Measurements from ENCODE around the gene PDIA4. TPM values are rescaled to one million over a fixed set of nuclear protein-coding genes. Genes with fewer than 3 reads are reported as not detected.
"Not testable (repeated sequence)": the region's sequence is repeated elsewhere in the genome, so short reads cannot be mapped to it uniquely, and the experiment has no call there.

Gene PDIA4
- polyA plus RNA-seq, 3 donors, result 36.5 to 51.2 (median 37.0) TPM

DNA sequence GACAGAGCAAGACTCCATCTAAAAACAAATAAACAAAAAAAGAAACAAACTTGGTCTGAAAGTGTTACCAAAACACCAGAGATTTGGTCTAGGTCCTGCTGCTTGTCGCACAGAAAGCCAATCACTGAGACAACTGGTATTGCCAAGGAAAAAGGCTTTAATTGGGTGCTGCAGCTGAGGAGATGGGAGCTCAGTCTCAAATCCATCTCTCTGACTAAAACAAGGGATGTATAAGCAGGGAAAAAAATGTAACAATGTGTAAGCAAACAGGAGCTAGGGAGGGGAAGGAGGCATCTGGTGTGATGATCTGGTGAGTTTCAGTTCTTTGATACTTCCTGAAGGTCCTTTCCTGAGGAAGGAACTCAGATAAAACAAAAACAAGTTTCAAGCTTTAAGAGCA lies 8.4 kb upstream of the PDIA4 start:
- 100% methylated on average over 1 of the region's 1 CpG for WGBS (ENCODE audit: insufficient coverage)
- Mint-ChIP-seq H3K27ac (no peak overlapping the region), H3K4me3 (no peak overlapping the region)

DNA sequence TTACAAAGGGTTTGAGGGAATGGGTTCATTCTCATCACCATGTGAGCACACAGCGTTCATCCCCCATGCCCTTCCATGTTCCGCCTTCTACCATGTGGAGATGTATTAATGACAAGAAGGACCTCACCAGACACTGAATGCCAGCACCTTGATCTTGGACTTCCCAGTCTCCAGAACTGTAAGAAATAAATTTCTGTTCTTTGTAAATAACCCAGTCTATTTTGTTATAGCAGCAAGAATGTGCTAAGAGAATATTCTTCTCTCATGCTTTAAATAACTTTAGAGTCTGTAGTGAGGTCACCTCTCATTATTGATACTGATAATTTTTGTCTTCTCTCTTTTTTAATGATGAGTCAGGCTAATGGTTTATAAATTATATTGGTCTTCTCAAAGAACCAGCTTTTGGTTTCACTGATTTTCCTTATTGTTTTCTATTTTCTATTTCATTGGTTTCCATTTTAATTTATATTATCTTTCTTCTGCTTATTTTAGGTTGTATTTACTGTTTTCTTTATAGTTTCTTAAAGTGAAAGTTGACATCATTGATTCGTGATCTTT lies 3.1 kb upstream of the PDIA4 start:
- Mint-ChIP-seq H3K4me3 (no peak overlapping the region), H3K4me1 (peaks cover 20% of the 10 kb centered on the region), H3K9me3 (peaks cover 5 to 13% (median 8%) of the 10 kb centered on the region in 7 donors), H3K36me3 (no peaks in the 10 kb centered on the region), H3K27me3 (ENCODE audit: low read depth in 3 of 3) (peaks cover 2 to 3% (median 2%) of the 10 kb centered on the region in 3 donors), H3K27ac (no peak overlapping the region)
- H3K27me3 ChIP-seq (ENCODE audit: control insufficient read depth in 2 of 2, insufficient read depth in 2 of 2, low read length in 2 of 2), result no peaks in the 10 kb centered on the region
- DNase-seq, result no peak
- WGBS (ENCODE audit: insufficient coverage), result no CpG with 5 or more reads among the region's 3 CpGs
- intact Hi-C loops (cut with micrococcal nuclease), result no loop called here
- H4K20me1 ChIP-seq (ENCODE audit: insufficient read depth, low read length), result no peaks in the 10 kb centered on the region
- H3K36me3 ChIP-seq (replicated peaks in 1 of 2; ENCODE audit: control insufficient read depth in 1 of 2, insufficient read depth in 2 of 2, low read length in 2 of 2), result no peaks in the 10 kb centered on the region
- peaks cover 17% of the 10 kb centered on the region for H3K79me2 ChIP-seq (ENCODE audit: insufficient read depth, low read length)
- TF ChIP-seq, protein P1, sequence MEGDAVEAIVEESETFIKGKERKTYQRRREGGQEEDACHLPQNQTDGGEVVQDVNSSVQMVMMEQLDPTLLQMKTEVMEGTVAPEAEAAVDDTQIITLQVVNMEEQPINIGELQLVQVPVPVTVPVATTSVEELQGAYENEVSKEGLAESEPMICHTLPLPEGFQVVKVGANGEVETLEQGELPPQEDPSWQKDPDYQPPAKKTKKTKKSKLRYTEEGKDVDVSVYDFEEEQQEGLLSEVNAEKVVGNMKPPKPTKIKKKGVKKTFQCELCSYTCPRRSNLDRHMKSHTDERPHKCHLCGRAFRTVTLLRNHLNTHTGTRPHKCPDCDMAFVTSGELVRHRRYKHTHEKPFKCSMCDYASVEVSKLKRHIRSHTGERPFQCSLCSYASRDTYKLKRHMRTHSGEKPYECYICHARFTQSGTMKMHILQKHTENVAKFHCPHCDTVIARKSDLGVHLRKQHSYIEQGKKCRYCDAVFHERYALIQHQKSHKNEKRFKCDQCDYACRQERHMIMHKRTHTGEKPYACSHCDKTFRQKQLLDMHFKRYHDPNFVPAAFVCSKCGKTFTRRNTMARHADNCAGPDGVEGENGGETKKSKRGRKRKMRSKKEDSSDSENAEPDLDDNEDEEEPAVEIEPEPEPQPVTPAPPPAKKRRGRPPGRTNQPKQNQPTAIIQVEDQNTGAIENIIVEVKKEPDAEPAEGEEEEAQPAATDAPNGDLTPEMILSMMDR (IDR thresholded peaks at IDR 0.05), result no peak
- no peak overlapping the region for H3K4me3 ChIP-seq (replicated peaks in 1 of 3; ENCODE audit: low read depth in 2 of 3, low read length in 3 of 3)
- peaks cover 5 to 6% of the 10 kb centered on the region in 2 donors for H3K9me3 ChIP-seq (replicated peaks in 1 of 2; ENCODE audit: control insufficient read depth in 1 of 2, insufficient read depth in 1 of 2, low read length in 2 of 2)
- H3K4me1 ChIP-seq (ENCODE audit: control insufficient read depth in 1 of 2, insufficient read depth in 2 of 2, low read length in 2 of 2), result peaks cover 15 to 27% of the 10 kb centered on the region in 2 donors
- H2AFZ ChIP-seq (ENCODE audit: insufficient read depth, low read depth, low read length, poor library complexity, severe bottlenecking), result no peak overlapping the region
- H3K27ac ChIP-seq (ENCODE audit: low read depth in 1 of 2, low read length in 2 of 2), result no peak overlapping the region
- no peak overlapping the region for H3K4me2 ChIP-seq (replicated peaks; ENCODE audit: extremely low read depth, low read length, poor library complexity, severe bottlenecking)
- H3K9ac ChIP-seq (ENCODE audit: insufficient read depth, low read length, poor library complexity, severe bottlenecking), result no peak overlapping the region

More for the DNA sequence above, 8.4 kb upstream of the PDIA4 start:
- H3K4me1 Mint-ChIP-seq, result no peaks in the 10 kb centered on the region
- peaks cover 21 to 35% (median 25%) of the 10 kb centered on the region in 7 donors for H3K9me3 Mint-ChIP-seq
- Histone ChIP-seq H3K27ac (ENCODE audit: low read depth in 1 of 2, low read length in 2 of 2) (no peak overlapping the region), H3K4me3 (replicated peaks in 1 of 3; ENCODE audit: low read depth in 2 of 3, low read length in 3 of 3) (no peak overlapping the region), H3K27me3 (ENCODE audit: control insufficient read depth in 2 of 2, insufficient read depth in 2 of 2, low read length in 2 of 2) (no peaks in the 10 kb centered on the region), H4K20me1 (ENCODE audit: insufficient read depth, low read length) (no peaks in the 10 kb centered on the region), H3K4me2 (replicated peaks; ENCODE audit: extremely low read depth, low read length, poor library complexity, severe bottlenecking) (no peak overlapping the region), H3K9me3 (replicated peaks in 1 of 2; ENCODE audit: control insufficient read depth in 1 of 2, insufficient read depth in 1 of 2, low read length in 2 of 2) (peaks cover 10 to 18% of the 10 kb centered on the region in 2 donors), H3K4me1 (ENCODE audit: control insufficient read depth in 1 of 2, insufficient read depth in 2 of 2, low read length in 2 of 2) (no peaks in the 10 kb centered on the region), H3K9ac (ENCODE audit: insufficient read depth, low read length, poor library complexity, severe bottlenecking) (no peak overlapping the region), H2AFZ (ENCODE audit: insufficient read depth, low read depth, low read length, poor library complexity, severe bottlenecking) (no peak overlapping the region), H3K36me3 (replicated peaks in 1 of 2; ENCODE audit: control insufficient read depth in 1 of 2, insufficient read depth in 2 of 2, low read length in 2 of 2) (no peaks in the 10 kb centered on the region), H3K79me2 (ENCODE audit: insufficient read depth, low read length) (no peaks in the 10 kb centered on the region)
- intact Hi-C loops (cut with micrococcal nuclease), result no loop called here
- TF ChIP-seq, protein P1 (IDR thresholded peaks at IDR 0.05), result no peak
- peaks cover 0 to 3% (median 0%) of the 10 kb centered on the region in 3 donors for H3K27me3 Mint-ChIP-seq (ENCODE audit: low read depth in 3 of 3)
- DNase-seq, result no peak
- no peaks in the 10 kb centered on the region for H3K36me3 Mint-ChIP-seq

DNA sequence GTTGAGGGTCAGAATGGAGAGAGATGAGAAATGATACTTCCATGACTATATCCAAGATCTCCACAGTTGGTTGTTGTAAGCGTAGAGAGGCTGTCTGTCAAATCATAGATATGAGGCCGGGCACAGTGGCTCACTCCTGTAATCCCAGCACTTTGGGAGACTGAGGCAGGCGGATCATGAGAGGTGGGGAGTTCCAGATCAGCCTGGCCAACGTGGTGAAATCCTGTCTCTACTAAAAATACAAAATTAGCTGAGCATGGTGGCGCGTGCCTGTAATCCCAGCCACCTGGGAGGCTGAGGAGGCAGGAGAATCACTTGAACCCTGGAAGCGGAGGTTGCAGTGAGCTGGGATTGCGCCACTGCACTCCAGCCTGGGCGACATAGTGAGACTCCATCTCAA lies 2.1 kb upstream of the PDIA4 start:
- H3K27ac ChIP-seq (ENCODE audit: low read depth in 1 of 2, low read length in 2 of 2); H3K9me3 Mint-ChIP-seq; intact Hi-C loops (cut with micrococcal nuclease); H2AFZ ChIP-seq (ENCODE audit: insufficient read depth, low read depth, low read length, poor library complexity, severe bottlenecking); H3K36me3 ChIP-seq (replicated peaks in 1 of 2; ENCODE audit: control insufficient read depth in 1 of 2, insufficient read depth in 2 of 2, low read length in 2 of 2); H3K27me3 Mint-ChIP-seq (ENCODE audit: low read depth in 3 of 3); H3K9ac ChIP-seq (ENCODE audit: insufficient read depth, low read length, poor library complexity, severe bottlenecking); H3K4me2 ChIP-seq (replicated peaks; ENCODE audit: extremely low read depth, low read length, poor library complexity, severe bottlenecking); DNase-seq; H3K27me3 ChIP-seq (ENCODE audit: control insufficient read depth in 2 of 2, insufficient read depth in 2 of 2, low read length in 2 of 2); H3K36me3 Mint-ChIP-seq; H3K9me3 ChIP-seq (replicated peaks in 1 of 2; ENCODE audit: control insufficient read depth in 1 of 2, insufficient read depth in 1 of 2, low read length in 2 of 2); H3K4me3 ChIP-seq (replicated peaks in 1 of 3; ENCODE audit: low read depth in 2 of 3, low read length in 3 of 3); H3K4me3 Mint-ChIP-seq; H4K20me1 ChIP-seq (ENCODE audit: insufficient read depth, low read length): not testable (repeated sequence)
- peak overlapping the region in 1 of 7 donors; percentile 32 for H3K27ac Mint-ChIP-seq
- Histone ChIP-seq H3K79me2 (ENCODE audit: insufficient read depth, low read length) (peaks cover 27% of the 10 kb centered on the region), H3K4me1 (ENCODE audit: control insufficient read depth in 1 of 2, insufficient read depth in 2 of 2, low read length in 2 of 2) (peaks cover 15 to 27% of the 10 kb centered on the region in 2 donors)
- 100% methylated on average over 7 of the region's 9 CpGs for WGBS (ENCODE audit: insufficient coverage)
- peaks cover 24% of the 10 kb centered on the region for H3K4me1 Mint-ChIP-seq
